ENCODE measurements around the gene CYYR1.

Gene CYYR1

DNA sequence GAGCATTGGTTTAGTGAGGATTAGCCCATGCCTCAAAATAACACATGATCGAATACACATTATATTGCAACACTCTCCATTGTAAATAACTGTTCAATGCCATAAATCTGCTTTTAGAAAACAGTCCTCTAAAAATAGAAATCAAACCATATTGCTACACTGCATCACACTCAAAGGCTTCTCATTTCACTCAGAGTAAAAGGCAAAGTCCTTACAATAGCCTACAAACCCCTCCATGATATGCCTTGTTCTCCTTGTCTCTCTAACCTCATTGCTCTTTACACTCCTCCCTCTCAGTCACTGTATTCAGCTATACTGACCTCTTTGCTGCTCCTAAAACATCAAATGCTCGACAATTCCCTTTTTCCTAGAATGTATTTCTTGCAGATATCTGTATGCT, 64.2 kb downstream of the CYYR1 start:
- no peak for DNase-seq (ENCODE audit: low read depth)
- H3K4me3 ChIP-seq (ENCODE audit: control insufficient read depth, low read depth, low read length) = no peak overlapping the region
- TF ChIP-seq, protein P1, sequence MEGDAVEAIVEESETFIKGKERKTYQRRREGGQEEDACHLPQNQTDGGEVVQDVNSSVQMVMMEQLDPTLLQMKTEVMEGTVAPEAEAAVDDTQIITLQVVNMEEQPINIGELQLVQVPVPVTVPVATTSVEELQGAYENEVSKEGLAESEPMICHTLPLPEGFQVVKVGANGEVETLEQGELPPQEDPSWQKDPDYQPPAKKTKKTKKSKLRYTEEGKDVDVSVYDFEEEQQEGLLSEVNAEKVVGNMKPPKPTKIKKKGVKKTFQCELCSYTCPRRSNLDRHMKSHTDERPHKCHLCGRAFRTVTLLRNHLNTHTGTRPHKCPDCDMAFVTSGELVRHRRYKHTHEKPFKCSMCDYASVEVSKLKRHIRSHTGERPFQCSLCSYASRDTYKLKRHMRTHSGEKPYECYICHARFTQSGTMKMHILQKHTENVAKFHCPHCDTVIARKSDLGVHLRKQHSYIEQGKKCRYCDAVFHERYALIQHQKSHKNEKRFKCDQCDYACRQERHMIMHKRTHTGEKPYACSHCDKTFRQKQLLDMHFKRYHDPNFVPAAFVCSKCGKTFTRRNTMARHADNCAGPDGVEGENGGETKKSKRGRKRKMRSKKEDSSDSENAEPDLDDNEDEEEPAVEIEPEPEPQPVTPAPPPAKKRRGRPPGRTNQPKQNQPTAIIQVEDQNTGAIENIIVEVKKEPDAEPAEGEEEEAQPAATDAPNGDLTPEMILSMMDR (conservative IDR thresholded peaks at IDR 0.05; ENCODE audit: control insufficient read depth, insufficient read depth, low read depth, low read length) = no peak

DNA sequence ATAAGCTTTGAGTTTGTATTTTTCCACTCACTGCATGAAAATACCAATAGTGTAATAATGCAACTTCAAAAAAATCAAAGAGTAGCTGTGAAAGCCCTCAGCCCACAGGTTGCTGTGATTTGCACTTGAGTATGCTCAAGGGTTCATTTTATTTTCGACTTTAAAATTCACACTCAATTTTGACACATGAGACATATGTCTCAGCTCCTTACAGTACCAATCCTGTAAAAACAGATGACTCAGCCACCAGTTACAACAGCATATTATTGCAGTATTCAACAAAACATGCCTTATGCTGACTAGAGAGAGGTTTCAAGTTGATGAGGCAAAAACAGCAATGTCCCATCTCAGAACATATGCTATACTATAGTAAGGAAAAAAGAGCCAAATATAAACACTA, 66.1 kb downstream of the CYYR1 start:
- TF ChIP-seq, protein P1 (conservative IDR thresholded peaks at IDR 0.05; ENCODE audit: control insufficient read depth, insufficient read depth, low read depth, low read length) = no peak
- DNase-seq (ENCODE audit: low read depth) = peak; percentile 45
- no peak overlapping the region for H3K4me3 ChIP-seq (ENCODE audit: control insufficient read depth, low read depth, low read length)

DNA sequence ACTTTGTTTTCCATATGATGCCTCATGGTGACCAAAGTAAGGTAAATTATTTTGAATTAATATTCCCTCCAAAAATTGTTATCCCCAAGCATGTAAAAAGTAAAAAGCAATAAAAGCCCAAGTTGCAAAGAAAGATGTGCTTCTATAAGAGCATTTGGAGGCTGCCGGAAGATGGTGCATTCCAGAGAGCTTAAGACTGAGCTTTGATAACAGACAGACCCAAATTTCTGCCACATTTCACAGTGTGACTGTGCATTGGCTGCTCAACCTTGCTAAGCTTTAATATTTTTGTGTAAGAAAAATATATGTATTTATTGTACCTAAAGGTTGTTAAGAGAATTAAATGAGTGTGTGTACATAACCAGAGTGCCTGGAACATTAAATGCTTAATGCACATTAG, 67.9 kb downstream of the CYYR1 start:
- TF ChIP-seq, protein P1 (conservative IDR thresholded peaks at IDR 0.05; ENCODE audit: control insufficient read depth, insufficient read depth, low read depth, low read length) = no peak

DNA sequence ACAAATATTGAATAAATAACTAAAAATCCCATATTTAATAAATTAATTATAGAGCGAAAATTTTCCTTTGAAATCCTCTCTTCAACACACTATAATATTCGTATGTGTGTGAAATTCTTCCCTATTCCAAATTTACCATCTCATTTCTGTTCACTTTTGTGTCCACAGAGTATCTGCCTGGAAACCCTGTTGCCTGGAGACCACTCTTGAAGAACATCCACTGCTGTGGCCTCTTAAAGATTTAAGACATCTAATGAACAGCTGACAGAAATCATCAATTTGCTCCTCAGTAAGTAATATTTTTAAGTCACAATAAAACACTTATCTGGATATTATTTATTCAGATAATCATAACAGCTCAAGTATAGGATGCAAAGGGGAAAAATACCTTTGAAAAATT, 69.7 kb downstream of the CYYR1 start:
- no peak overlapping the region for H3K4me3 ChIP-seq (ENCODE audit: control insufficient read depth, low read depth, low read length)
- TF ChIP-seq, protein P1 (conservative IDR thresholded peaks at IDR 0.05; ENCODE audit: control insufficient read depth, insufficient read depth, low read depth, low read length) = no peak
- no peak for DNase-seq (ENCODE audit: low read depth)

More for the DNA sequence above, 67.9 kb downstream of the CYYR1 start:
- no peak for DNase-seq (ENCODE audit: low read depth)
- H3K4me3 ChIP-seq (ENCODE audit: control insufficient read depth, low read depth, low read length) = no peak overlapping the region

DNA sequence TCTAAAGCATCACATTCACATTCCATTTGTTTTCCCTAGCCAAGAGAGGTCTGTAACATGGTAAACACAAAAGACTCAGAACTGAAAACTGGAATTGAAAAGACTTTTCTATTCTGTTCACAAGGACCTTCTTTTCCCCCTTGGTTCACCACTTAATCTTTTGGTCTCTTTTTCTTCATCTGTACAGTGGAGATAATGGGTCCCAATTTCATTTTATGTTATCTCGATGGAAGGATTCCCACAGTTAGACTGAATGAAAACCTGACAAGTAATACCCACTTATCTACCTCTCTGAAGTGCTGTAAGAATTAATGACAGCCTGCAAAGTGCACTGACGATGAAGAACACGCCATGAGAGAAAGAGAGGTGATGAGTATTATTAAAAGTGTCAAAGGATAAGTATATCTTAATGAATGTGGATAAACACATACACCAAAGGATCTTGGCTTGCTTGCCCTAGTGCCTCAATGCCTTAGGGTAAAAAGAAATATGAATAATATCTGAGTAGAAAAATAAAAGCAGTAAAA, 71.5 kb downstream of the CYYR1 start:
- TF ChIP-seq, protein P1 (conservative IDR thresholded peaks at IDR 0.05; ENCODE audit: control insufficient read depth, insufficient read depth, low read depth, low read length) = no peak
- no peak for DNase-seq (ENCODE audit: low read depth)
- H3K4me3 ChIP-seq (ENCODE audit: control insufficient read depth, low read depth, low read length) = no peak overlapping the region

DNA sequence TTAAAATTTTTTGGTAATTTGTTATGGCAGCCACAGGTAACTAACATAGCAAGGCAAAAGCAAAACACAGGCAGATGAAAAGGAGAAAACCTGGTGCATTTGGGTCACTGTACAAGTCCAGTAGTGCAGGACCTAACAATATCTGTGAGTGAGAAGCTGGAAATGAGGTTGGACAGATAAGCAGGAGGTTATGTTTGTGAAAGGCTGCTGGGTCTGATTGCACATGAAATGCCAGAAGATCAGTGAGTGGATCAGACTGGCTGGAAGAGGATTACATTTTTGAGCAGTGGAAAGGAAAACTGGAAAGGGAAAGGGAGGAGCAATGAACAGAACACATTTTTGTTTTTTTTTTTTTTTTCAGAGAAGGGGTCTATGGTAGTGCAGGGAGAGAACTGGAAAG, 73.6 kb downstream of the CYYR1 start:
- DNase-seq (ENCODE audit: low read depth) = no peak
- TF ChIP-seq, protein P1 (conservative IDR thresholded peaks at IDR 0.05; ENCODE audit: control insufficient read depth, insufficient read depth, low read depth, low read length) = no peak
- H3K4me3 ChIP-seq (ENCODE audit: control insufficient read depth, low read depth, low read length) = no peak overlapping the region
